Vagina (tissue), 2 donors: ENCODE measurements around the gene AK6. TPM values are rescaled to one million over a fixed set of nuclear protein-coding genes. Genes with fewer than 3 reads are reported as not detected.

ENCODE experiments used
- DNase-seq, 2 donors: peaks; one replicate each; pipeline ENCODE4 v3.0.0-alpha.2; 2017; ENCODE audit errors: extremely low spot score in 2 of 2
- H3K27ac ChIP-seq: fragments of 200-600 bp; sonication (generic); one replicate; pipeline ENCODE4 v1.5.1; 2019
- H3K27me3 ChIP-seq: fragments of 200-600 bp; sonication (generic); one replicate; pipeline ENCODE4 v1.5.1; 2019
- H3K36me3 ChIP-seq, 2 donors: fragments of 200-600 bp; sonication (generic); one replicate each; pipeline ENCODE4 v1.5.1; 2017 to 2019
- H3K4me1 ChIP-seq: fragments of 200-600 bp; sonication (generic); one replicate; pipeline ENCODE4 v1.5.1; 2019
- H3K4me3 ChIP-seq, 2 donors: fragments of 200-600 bp; sonication (generic); 1 replicate in 1 of 2; 2 replicates in 1 of 2; pipeline ENCODE4 v1.5.1; 2016 to 2019
- H3K9me3 ChIP-seq: fragments of 200-600 bp; sonication (generic); one replicate; pipeline ENCODE4 v1.5.1; 2019
- CTCF ChIP-seq, 3 experiments: fragments of 450-650 bp in 2 of 3; fragments of 200-600 bp in 1 of 3; sonication (generic) in 1 of 3; IDR thresholded peaks; one replicate each; pipeline ENCODE4 v1.5.1; 2017 to 2019; ENCODE audit warnings: antibody characterized with exemption in 3 of 3, mild to moderate bottlenecking in 2 of 3, moderate library complexity in 2 of 3
- POLR2A ChIP-seq, 2 donors: fragments of 450-650 bp; IDR thresholded peaks; one replicate each; pipeline ENCODE4 v1.6.1; 2017; ENCODE audit warnings: antibody characterized with exemption in 2 of 2, mild to moderate bottlenecking in 2 of 2, moderate library complexity in 2 of 2
- POLR2AphosphoS5 ChIP-seq, 2 donors: sonication (generic); formaldehyde crosslinking; IDR thresholded peaks; one replicate each; pipeline ENCODE4 v1.9.0; 2017; ENCODE audit warnings: antibody characterized with exemption in 2 of 2, mild to moderate bottlenecking in 2 of 2, low read depth in 1 of 2; ENCODE audit not compliant: insufficient read depth in 1 of 2
- intact Hi-C: fragments of 100-400 bp; cut with DNase I; formaldehyde crosslinking; loops from one replicate; pipeline ENCODE4 v1.15.1; 2023
- total RNA-seq: library from RNA; depleted of rRNA; stranded (reverse); fragments of >200 nt; gene quantifications from one replicate; pipeline ENCODE4 v1.2.3, GENCODE V29; 2016

The AK6 gene
- total RNA-seq = 17.4 TPM

DNA sequence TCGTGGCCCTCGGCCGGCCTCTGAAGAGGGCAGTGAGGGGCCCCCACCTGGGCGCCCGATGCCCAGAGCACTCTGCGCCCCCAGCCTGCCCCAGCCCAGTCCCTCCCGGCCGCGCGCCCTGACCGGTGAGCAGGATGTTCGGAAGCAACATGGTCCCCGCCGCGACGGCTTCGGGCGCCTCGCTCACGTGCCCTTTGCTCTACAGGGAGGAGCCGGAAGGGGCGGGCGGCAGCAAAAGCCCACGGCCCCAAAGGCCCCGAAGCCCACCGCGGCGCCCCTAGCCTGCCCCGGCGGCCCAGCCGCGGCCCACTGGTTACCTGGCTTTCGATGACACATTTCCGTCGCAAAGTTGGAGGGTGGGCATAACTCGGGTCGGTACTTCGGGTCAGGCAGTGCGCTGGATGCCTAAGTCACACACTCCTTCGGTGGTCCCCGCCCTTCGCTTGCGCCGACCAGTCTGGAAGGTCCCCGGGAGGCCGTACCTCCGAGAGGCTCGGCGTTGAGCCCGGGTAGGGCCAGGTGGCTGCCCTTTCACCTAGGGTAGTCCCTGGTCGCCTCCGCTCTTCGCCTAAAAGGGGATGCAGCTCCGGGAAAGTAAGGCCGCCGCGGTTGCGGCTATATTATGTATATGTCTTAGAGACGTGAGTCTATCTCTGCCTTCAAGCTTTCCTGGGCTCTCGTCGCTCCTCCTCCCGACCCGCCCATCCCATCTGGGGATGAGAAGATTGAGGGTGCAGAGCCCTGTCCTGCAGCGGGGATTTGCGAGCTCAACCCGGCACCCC, at the start of gene AK6, which contains the start of the genes RAD17 and TAF9:
Gene AK6, minus strand, starts transcription at position 181 of the 782 bp plus-strand sequence. Its CDS starts 30 bp downstream, at position 151.
Gene RAD17, plus strand, starts transcription at position 479 of the 782 bp plus-strand sequence. CDS start 2,391 bp downstream, outside the sequence.
Gene TAF9, minus strand, starts transcription at position 181 of the 782 bp plus-strand sequence. CDS start 3,783 bp downstream, outside the sequence.
- Histone ChIP-seq H3K27me3 (no peaks in the 10 kb centered on the region), H3K9me3 (no peaks in the 10 kb centered on the region), H3K36me3 (peaks cover 0 to 21% of the 10 kb centered on the region in 2 donors), H3K4me1 (peaks cover 29% of the 10 kb centered on the region), H3K4me3 (peak within 1 kb of the TSS; percentile 73 to 77), H3K27ac (peak within 1 kb of the TSS; percentile 91)
- intact Hi-C loops = no loop called here
- TF ChIP-seq CTCF (IDR thresholded peaks at IDR 0.05) (peak in 1 of 3 experiments; percentile 5), POLR2AphosphoS5 (IDR thresholded peaks at IDR 0.05; ENCODE audit: insufficient read depth in 1 of 2, low read depth in 1 of 2) (peak; percentile 22 to 96), POLR2A (IDR thresholded peaks at IDR 0.05) (peak in 1 of 2 donors; percentile 75)
- DNase-seq = peak in 1 of 2 donors; percentile 95

GRCh38 chr5:69418554-69418953, 49.2 kb upstream of the AK6 start:
- Histone ChIP-seq H3K36me3 (peaks cover 0 to 8% of the 10 kb centered on the region in 2 donors), H3K27me3 (no peaks in the 10 kb centered on the region), H3K4me3 (no peak overlapping the region), H3K4me1 (peaks cover 9% of the 10 kb centered on the region), H3K9me3 (no peaks in the 10 kb centered on the region), H3K27ac (no peak overlapping the region)
- intact Hi-C loops = no loop called here
- no peak for TF ChIP-seq POLR2A (IDR thresholded peaks at IDR 0.05)
- no peak for TF ChIP-seq POLR2AphosphoS5 (IDR thresholded peaks at IDR 0.05; ENCODE audit: insufficient read depth in 1 of 2, low read depth in 1 of 2)
- TF ChIP-seq CTCF (IDR thresholded peaks at IDR 0.05) = no peak
- DNase-seq = no peak

DNA sequence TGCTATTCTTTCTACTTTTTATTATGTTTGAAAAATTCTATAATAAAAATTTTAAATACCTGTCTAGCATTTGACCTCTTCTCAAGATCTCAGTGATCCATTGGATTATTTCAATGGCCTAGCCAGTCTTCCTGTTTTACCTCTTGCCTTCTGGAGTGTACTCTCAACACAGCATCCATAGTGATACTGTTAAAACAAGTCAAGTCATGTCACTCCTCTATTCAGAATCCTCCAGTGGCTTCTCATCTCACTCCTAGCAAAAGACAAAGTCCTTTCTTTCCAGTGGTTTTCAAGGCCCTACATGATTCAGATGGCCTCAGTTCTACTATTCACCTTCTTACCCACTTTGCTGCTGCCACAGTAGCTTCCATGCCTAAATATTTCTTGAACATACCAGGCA, 47.4 kb upstream of the AK6 start:
- no peak for DNase-seq
- Histone ChIP-seq H3K4me1 (peaks cover 9% of the 10 kb centered on the region), H3K9me3 (no peaks in the 10 kb centered on the region), H3K36me3 (peaks cover 0 to 11% of the 10 kb centered on the region in 2 donors), H3K27ac (no peak overlapping the region), H3K4me3 (no peak overlapping the region), H3K27me3 (no peaks in the 10 kb centered on the region)
- TF ChIP-seq POLR2AphosphoS5 (IDR thresholded peaks at IDR 0.05; ENCODE audit: insufficient read depth in 1 of 2, low read depth in 1 of 2) (no peak), CTCF (IDR thresholded peaks at IDR 0.05) (no peak), POLR2A (IDR thresholded peaks at IDR 0.05) (no peak)
- intact Hi-C loops = no loop called here

- TF ChIP-seq CTCF (IDR thresholded peaks at IDR 0.05) = no peak
- TF ChIP-seq POLR2A (IDR thresholded peaks at IDR 0.05) = no peak
- no peak for TF ChIP-seq POLR2AphosphoS5 (IDR thresholded peaks at IDR 0.05; ENCODE audit: insufficient read depth in 1 of 2, low read depth in 1 of 2)
- intact Hi-C loops = no loop called here
- H3K36me3 ChIP-seq = peaks cover 0 to 17% of the 10 kb centered on the region in 2 donors
- H3K4me3 ChIP-seq = peak overlapping the region in 1 of 2 donors; percentile 82
- no peak for DNase-seq
- no peaks in the 10 kb centered on the region for H3K27me3 ChIP-seq
- H3K9me3 ChIP-seq = no peaks in the 10 kb centered on the region
- H3K4me1 ChIP-seq = peaks cover 9% of the 10 kb centered on the region
- no peak overlapping the region for H3K27ac ChIP-seq
Observed at GRCh38 chr5:69416180-69416579, 46.9 kb upstream of the AK6 start.

GRCh38 chr5:69415584-69415958, 46.3 kb upstream of the AK6 start:
- no peaks in the 10 kb centered on the region for H3K27me3 ChIP-seq
- intact Hi-C loops = no loop called here
- peaks cover 0 to 18% of the 10 kb centered on the region in 2 donors for H3K36me3 ChIP-seq
- TF ChIP-seq POLR2AphosphoS5 (IDR thresholded peaks at IDR 0.05; ENCODE audit: insufficient read depth in 1 of 2, low read depth in 1 of 2) (no peak), CTCF (IDR thresholded peaks at IDR 0.05) (no peak), POLR2A (IDR thresholded peaks at IDR 0.05) (no peak)
- DNase-seq = no peak
- H3K4me1 ChIP-seq = peaks cover 9% of the 10 kb centered on the region
- H3K9me3 ChIP-seq = no peaks in the 10 kb centered on the region
- peak overlapping the region; percentile 47 to 82 for H3K4me3 ChIP-seq
- peak overlapping the region; percentile 47 for H3K27ac ChIP-seq
